ENCODE measurements around the gene TRIM28. TPM values are rescaled to one million over a fixed set of nuclear protein-coding genes. Genes with fewer than 3 reads are reported as not detected.
A peak's percentile ranks its signal among the peaks of the same experiment; 100 is the strongest.

Gene TRIM28
- polyA plus RNA-seq (2013) = 646 and 654 TPM in 2 replicates

DNA sequence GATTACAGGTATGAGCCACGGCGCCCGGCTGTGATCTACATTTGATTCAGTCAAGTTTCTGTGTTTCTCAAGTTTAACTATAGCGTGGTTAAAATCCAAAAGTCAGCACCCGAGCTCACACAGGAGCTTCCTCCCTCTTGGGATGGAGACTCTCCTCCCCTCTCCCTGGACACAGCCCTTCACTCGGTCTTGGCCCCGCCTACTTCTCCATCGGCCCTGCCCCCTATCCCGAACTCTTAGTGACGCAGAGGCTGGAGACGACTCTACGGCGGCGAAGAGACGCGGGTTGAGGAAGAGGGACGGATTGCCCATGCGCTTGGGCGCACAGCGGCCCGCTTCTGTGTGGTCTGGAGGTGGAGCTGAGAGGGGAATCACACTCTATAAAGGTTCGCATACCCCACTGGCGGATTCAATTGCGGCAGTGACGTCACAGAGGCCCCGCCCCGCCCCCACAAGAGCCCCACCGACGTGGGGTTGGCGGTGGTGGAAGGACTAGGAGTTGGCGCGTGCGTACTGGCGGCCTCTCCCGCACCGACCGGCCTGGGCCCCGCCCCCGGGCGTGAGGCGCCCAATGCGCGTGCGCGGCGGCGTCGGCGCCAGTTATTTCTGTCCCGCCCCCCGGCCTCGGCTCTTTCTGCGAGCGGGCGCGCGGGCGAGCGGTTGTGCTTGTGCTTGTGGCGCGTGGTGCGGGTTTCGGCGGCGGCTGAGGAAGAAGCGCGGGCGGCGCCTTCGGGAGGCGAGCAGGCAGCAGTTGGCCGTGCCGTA lies at the start of gene TRIM28:
TRIM28 (plus strand) TSS at position 239 of the 765 bp plus-strand sequence. CDS start 694 bp downstream, outside the sequence.
- peaks cover 26% of the 10 kb centered on the region for H3K79me2 ChIP-seq (ENCODE audit: control insufficient read depth, insufficient read depth, low read length, poor library complexity)
- H3K27me3 ChIP-seq (ENCODE audit: insufficient read depth, low read length) = peaks cover 4% of the 10 kb centered on the region
- peak within 1 kb of the TSS; percentile 99 for H3K14ac ChIP-seq (ENCODE audit: low read length)
- H3K79me1 ChIP-seq (ENCODE audit: low read length) = peaks cover 15% of the 10 kb centered on the region
- peaks cover 4% of the 10 kb centered on the region for H3K9me3 ChIP-seq (ENCODE audit: insufficient read depth, low read depth, low read length)
- H2AK5ac ChIP-seq (ENCODE audit: low read length) = peak within 1 kb of the TSS; percentile 81
- peak within 1 kb of the TSS; percentile 98 for H3K27ac ChIP-seq (ENCODE audit: low read depth, low read length)
- H2BK12ac ChIP-seq (ENCODE audit: low read length) = peak within 1 kb of the TSS; percentile 1
- peak within 1 kb of the TSS; percentile 99 for H3K4ac ChIP-seq (ENCODE audit: low read depth, low read length)
- WGBS (ENCODE audit: extremely low coverage, insufficient coverage, insufficient read length) = no CpG with 5 or more reads among the region's 73 CpGs
- DNase-seq = peak; percentile 97 to 98
- H3K4me2 ChIP-seq (ENCODE audit: low read length) = peak within 1 kb of the TSS; percentile 67
- H3K9ac ChIP-seq (ENCODE audit: low read length) = peak within 1 kb of the TSS; percentile 99
- H3K23ac ChIP-seq (ENCODE audit: low read length) = no peak within 1 kb of the TSS
- H3K18ac ChIP-seq (ENCODE audit: low read length) = peak within 1 kb of the TSS; percentile 100
- peak within 1 kb of the TSS; percentile 97 for H2BK5ac ChIP-seq (ENCODE audit: low read depth, low read length, poor library complexity)
- peak within 1 kb of the TSS; percentile 94 for H4K8ac ChIP-seq (ENCODE audit: low read depth, low read length)
- peak within 1 kb of the TSS; percentile 86 for H4K12ac ChIP-seq (ENCODE audit: low read depth, low read length)
- peak within 1 kb of the TSS; percentile 92 for H2AFZ ChIP-seq (ENCODE audit: insufficient read depth, low read length, poor library complexity)
- peaks cover 30 to 33% of the 10 kb centered on the region in 2 experiments for H3K36me3 ChIP-seq (ENCODE audit: control insufficient read depth in 1 of 2, insufficient read depth in 2 of 2, low read length in 2 of 2)
- H3K4me1 ChIP-seq (ENCODE audit: control insufficient read depth in 1 of 2, insufficient read depth in 2 of 2, low read length in 2 of 2) = peaks cover 7 to 14% of the 10 kb centered on the region in 2 experiments
- peak within 1 kb of the TSS; percentile 94 for H4K91ac ChIP-seq (ENCODE audit: low read depth, low read length)
- peak within 1 kb of the TSS; percentile 92 for H2BK120ac ChIP-seq (ENCODE audit: insufficient read depth, low read length, poor library complexity)
- H3K4me3 ChIP-seq (ENCODE audit: low read depth, low read length) = peak within 1 kb of the TSS; percentile 97

- Histone ChIP-seq H3K4me3 (ENCODE audit: low read depth, low read length) (no peak overlapping the region), H3K4ac (ENCODE audit: low read depth, low read length) (no peak overlapping the region)
- no CpG with 5 or more reads among the region's 8 CpGs for WGBS (ENCODE audit: extremely low coverage, insufficient coverage, insufficient read length)
Observed at GRCh38 chr19:58497634-58498170, 46.2 kb upstream of the TRIM28 start.

GRCh38 chr19:58498316-58499020 lies 45.4 kb upstream of the TRIM28 start:
- WGBS (ENCODE audit: extremely low coverage, insufficient coverage, insufficient read length) = no CpG with 5 or more reads among the region's 22 CpGs
- Histone ChIP-seq H3K23ac (ENCODE audit: low read length) (no peak overlapping the region), H3K79me1 (ENCODE audit: low read length) (peaks cover 7% of the 10 kb centered on the region), H3K79me2 (ENCODE audit: control insufficient read depth, insufficient read depth, low read length, poor library complexity) (peaks cover 4% of the 10 kb centered on the region), H4K12ac (ENCODE audit: low read depth, low read length) (no peak overlapping the region), H3K4me3 (ENCODE audit: low read depth, low read length) (no peak overlapping the region), H3K14ac (ENCODE audit: low read length) (peak overlapping the region; percentile 15), H3K27ac (ENCODE audit: low read depth, low read length) (no peak overlapping the region), H4K8ac (ENCODE audit: low read depth, low read length) (peak overlapping the region; percentile 63), H3K4ac (ENCODE audit: low read depth, low read length) (no peak overlapping the region), H2BK5ac (ENCODE audit: low read depth, low read length, poor library complexity) (no peak overlapping the region), H3K4me1 (ENCODE audit: control insufficient read depth in 1 of 2, insufficient read depth in 2 of 2, low read length in 2 of 2) (peaks cover 10 to 19% of the 10 kb centered on the region in 2 experiments), H3K36me3 (ENCODE audit: control insufficient read depth in 1 of 2, insufficient read depth in 2 of 2, low read length in 2 of 2) (no peaks in the 10 kb centered on the region), H3K27me3 (ENCODE audit: insufficient read depth, low read length) (no peaks in the 10 kb centered on the region), H4K91ac (ENCODE audit: low read depth, low read length) (peak overlapping the region; percentile 8), H3K18ac (ENCODE audit: low read length) (no peak overlapping the region), H2BK120ac (ENCODE audit: insufficient read depth, low read length, poor library complexity) (no peak overlapping the region), H2BK12ac (ENCODE audit: low read length) (no peak overlapping the region), H3K4me2 (ENCODE audit: low read length) (peak overlapping the region; percentile 63), H3K9me3 (ENCODE audit: insufficient read depth, low read depth, low read length) (peaks cover 5% of the 10 kb centered on the region), H2AK5ac (ENCODE audit: low read length) (no peak overlapping the region), H3K9ac (ENCODE audit: low read length) (no peak overlapping the region), H2AFZ (ENCODE audit: insufficient read depth, low read length, poor library complexity) (peak overlapping the region; percentile 72)
- DNase-seq = no peak

More at GRCh38 chr19:58497634-58498170, 46.2 kb upstream of the TRIM28 start:
- Histone ChIP-seq H3K4me2 (ENCODE audit: low read length) (no peak overlapping the region), H2BK12ac (ENCODE audit: low read length) (no peak overlapping the region), H2AFZ (ENCODE audit: insufficient read depth, low read length, poor library complexity) (no peak overlapping the region), H2AK5ac (ENCODE audit: low read length) (no peak overlapping the region), H3K79me2 (ENCODE audit: control insufficient read depth, insufficient read depth, low read length, poor library complexity) (peaks cover 4% of the 10 kb centered on the region), H3K4me1 (ENCODE audit: control insufficient read depth in 1 of 2, insufficient read depth in 2 of 2, low read length in 2 of 2) (peaks cover 10 to 19% of the 10 kb centered on the region in 2 experiments), H4K8ac (ENCODE audit: low read depth, low read length) (no peak overlapping the region), H3K18ac (ENCODE audit: low read length) (no peak overlapping the region), H3K23ac (ENCODE audit: low read length) (no peak overlapping the region), H2BK120ac (ENCODE audit: insufficient read depth, low read length, poor library complexity) (no peak overlapping the region), H3K36me3 (ENCODE audit: control insufficient read depth in 1 of 2, insufficient read depth in 2 of 2, low read length in 2 of 2) (no peaks in the 10 kb centered on the region), H4K12ac (ENCODE audit: low read depth, low read length) (no peak overlapping the region), H3K14ac (ENCODE audit: low read length) (no peak overlapping the region), H3K27me3 (ENCODE audit: insufficient read depth, low read length) (no peaks in the 10 kb centered on the region), H3K27ac (ENCODE audit: low read depth, low read length) (no peak overlapping the region), H4K91ac (ENCODE audit: low read depth, low read length) (no peak overlapping the region), H3K79me1 (ENCODE audit: low read length) (peaks cover 7% of the 10 kb centered on the region), H3K9ac (ENCODE audit: low read length) (no peak overlapping the region), H3K9me3 (ENCODE audit: insufficient read depth, low read depth, low read length) (peaks cover 5% of the 10 kb centered on the region), H2BK5ac (ENCODE audit: low read depth, low read length, poor library complexity) (no peak overlapping the region)
- DNase-seq = no peak

All from trophoblast cell (in vitro differentiated cells and primary cell).